Endometrial microvascular endothelial cells (primary cell): ENCODE measurements around the gene TTC1. TPM values are rescaled to one million over a fixed set of nuclear protein-coding genes. Genes with fewer than 3 reads are reported as not detected.

ENCODE experiments used
- total RNA-seq: library from RNA; depleted of rRNA; stranded (reverse); fragments of >200 nt; gene quantifications from one replicate; pipeline ENCODE4 v1.2.3, GENCODE V29; 2015; ENCODE audit errors: inconsistent ontology term

The TTC1 gene
- total RNA-seq, 1 donor from 2014 or later: 55.6 TPM

Other genes starting within 250 kb of the TTC1 start
- 2.0 TPM for gene ADRA1B, start 92.7 kb upstream of the TTC1 start, total RNA-seq
- gene PWWP2A, start 110.3 kb downstream of the TTC1 start, total RNA-seq: 21.9 TPM
- not detected for gene FABP6, start 220.4 kb downstream of the TTC1 start, total RNA-seq